GM19372 (cell line): ENCODE measurements around the gene FILIP1L.
A peak's percentile ranks its signal among the peaks of the same experiment; 100 is the strongest.

Experiments
- ATAC-seq: cut with Tn5 transposase; IDR thresholded peaks from one replicate; pipeline ENCODE4 v1.9.1; 2021; ENCODE audit warnings: mild to moderate bottlenecking, low read depth, moderate library complexity; ENCODE audit not compliant: unreplicated experiment

The FILIP1L gene

DNA sequence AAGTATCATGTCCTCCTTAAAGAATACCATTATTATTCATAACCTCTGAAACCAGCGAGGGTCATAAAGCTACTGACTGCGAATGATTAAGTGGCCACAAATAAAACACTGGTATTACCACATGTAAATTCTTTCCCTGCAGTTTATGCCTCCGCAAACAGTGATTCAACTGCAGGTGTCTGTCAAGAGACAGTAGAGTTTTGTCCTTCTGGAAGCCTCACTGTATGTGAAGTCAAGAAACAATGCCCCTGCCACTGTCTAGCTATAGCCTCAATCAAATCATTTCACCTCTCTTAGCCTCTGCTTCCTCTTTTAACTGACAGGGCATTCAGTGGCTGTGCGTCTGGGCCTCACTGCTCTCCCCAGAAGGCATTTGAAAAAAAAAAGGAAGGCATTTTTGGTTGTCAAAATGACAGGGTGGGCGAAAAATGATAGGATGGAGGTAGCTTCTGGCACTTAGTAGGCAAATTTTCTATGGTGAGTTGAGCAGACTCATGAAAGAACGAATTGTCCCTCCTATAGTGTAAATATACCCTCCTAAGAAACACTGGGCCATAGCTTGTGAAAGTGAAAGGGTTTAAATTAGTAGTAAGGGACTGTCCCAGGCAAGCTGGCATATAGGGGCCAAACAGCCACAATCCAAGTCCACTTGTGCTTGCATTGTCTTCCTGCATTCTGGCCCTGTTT lies 66.7 kb downstream of the FILIP1L start:
- ATAC-seq, result peak; percentile 66

- no peak for ATAC-seq
Measured at GRCh38 chr3:100046986-100047385, 67.3 kb downstream of the FILIP1L start.

GRCh38 chr3:100045696-100046095 lies 68.6 kb downstream of the FILIP1L start:
- no peak for ATAC-seq

- ATAC-seq, result peak; percentile 85
Measured at GRCh38 chr3:100044369-100044768, 69.9 kb downstream of the FILIP1L start.

DNA sequence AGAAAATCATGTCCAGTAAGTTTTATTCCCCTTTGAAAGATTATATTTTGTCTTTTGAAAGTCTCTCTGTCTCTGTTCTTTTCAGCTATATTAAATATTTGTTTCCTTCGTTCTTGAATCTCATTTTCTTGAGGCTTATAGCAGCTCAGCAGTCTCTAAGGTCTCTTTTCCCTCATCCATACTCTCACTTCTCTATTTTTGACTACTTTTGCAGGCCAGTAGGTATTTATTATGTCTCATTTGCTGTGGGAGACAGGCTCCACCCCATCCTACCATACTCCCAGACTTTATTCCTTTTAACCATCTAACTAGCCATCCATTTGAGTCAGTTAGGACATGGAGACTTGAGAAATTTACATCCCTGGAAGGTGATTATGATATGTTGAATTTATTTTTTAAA lies 71.0 kb downstream of the FILIP1L start:
- ATAC-seq, result no peak

- ATAC-seq, result no peak
Measured at GRCh38 chr3:100042166-100042981, 71.9 kb downstream of the FILIP1L start.

GRCh38 chr3:100041328-100041749 lies 73.0 kb downstream of the FILIP1L start:
- ATAC-seq, result no peak

GRCh38 chr3:100040451-100041225 lies 73.7 kb downstream of the FILIP1L start:
- ATAC-seq, result no peak

- ATAC-seq, result no peak
Measured at GRCh38 chr3:100039075-100039474, 75.2 kb downstream of the FILIP1L start.

DNA sequence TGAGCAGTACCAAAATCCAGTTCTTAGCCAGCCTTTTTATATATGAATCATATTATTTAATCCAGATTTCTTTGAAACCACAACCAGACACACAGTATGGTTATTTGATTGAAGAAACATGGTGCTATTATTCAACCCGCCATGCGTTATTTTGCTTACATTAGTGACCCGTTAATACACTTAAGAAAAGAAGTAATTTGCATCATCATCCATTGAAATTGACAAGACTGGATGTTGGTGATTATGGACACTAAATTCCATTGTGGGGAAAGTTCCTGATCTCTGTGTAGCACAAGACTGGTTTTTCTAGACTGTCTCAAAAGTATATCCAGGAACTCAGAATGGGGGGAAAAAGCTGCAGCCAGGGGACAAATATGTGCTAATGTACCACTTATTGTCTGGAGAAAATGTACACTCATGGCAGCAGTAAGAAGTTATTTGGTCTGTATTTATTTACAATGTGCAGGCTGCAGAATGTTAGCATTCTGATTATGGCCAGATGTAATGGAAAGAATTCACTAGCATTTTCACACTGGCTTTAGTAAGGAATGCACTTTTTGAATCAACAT lies 80.3 kb downstream of the FILIP1L start:
- ATAC-seq, result no peak

- ATAC-seq, result no peak
Measured at GRCh38 chr3:100033184-100033583, 81.1 kb downstream of the FILIP1L start.

GRCh38 chr3:100032243-100032642 lies 82.1 kb downstream of the FILIP1L start:
- ATAC-seq, result no peak

DNA sequence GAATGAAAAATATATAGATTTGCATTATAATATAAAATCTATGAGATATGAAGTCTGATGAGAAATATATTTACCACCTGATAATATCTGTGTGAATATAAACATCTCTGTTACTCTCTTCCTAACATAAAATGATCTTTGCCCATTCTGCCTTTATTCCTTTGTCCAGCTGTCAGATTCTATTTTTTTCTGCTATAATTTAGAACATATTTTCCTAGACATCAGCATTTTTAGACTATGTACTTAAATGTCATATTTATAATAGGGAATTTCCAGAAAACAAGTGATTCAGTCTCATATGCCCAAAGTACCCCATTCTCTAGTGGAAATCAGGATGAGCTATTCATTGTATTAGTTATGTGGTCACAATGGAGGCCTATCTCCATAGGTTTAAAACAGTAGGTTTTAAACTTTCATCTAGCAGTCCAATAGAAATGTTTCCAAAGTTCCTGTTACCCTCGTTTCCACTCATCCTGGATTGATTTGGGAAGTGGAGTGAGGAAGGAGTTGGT lies 83.3 kb downstream of the FILIP1L start:
- no peak for ATAC-seq

- no peak for ATAC-seq
Measured at GRCh38 chr3:100030346-100030745, 84.0 kb downstream of the FILIP1L start.

GRCh38 chr3:100029689-100030088 lies 84.6 kb downstream of the FILIP1L start:
- no peak for ATAC-seq

DNA sequence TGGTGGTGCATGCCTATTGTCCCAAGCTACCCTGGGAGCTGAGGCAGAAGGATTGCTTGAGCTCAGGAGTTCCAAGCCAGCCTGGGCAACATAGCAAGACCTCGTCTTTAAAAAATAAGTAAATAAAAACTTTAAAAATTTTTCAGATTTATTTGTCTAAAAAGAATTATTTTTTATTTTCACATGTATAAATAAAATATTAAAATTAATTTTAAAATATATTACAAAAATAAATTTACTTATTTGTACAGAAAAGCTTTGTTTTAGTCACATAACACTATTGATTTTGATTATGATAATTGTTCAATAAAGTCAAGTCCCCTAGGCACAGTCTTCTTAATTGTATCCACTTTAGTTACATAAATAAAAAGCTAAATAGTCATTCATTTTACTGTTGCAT lies 85.2 kb downstream of the FILIP1L start:
- ATAC-seq, result no peak

DNA sequence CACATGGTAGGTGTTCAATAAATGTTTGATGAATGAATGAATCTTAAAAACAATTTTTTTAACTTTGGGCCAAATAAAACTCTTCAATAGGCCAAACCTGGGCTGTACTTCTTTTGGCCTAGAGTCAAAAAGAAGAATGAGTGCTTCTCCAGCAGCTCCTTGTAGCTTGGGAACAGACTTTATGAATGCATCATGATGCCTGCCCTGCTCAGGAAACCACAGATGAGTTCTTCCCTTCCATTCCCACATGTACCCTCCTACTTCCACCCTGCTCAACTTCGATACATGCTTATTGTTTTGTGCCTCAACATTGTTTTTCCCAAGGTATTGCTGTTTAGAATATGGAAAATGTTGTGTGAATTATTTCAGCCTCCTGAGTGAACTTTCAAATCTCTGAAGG lies 87.0 kb downstream of the FILIP1L start:
- no peak for ATAC-seq

- no peak for ATAC-seq
Measured at GRCh38 chr3:100024520-100025303, 89.6 kb downstream of the FILIP1L start.

GRCh38 chr3:100023595-100023994 lies 90.7 kb downstream of the FILIP1L start:
- ATAC-seq, result no peak

GRCh38 chr3:100023150-100023549 lies 91.2 kb downstream of the FILIP1L start:
- no peak for ATAC-seq
